Astrocyte of the cerebellum (primary cell): ENCODE measurements around the gene RPLP1.

Source experiments
- DNase-seq: peaks from one replicate; pipeline ENCODE4 v3.0.0-alpha.2; 2011; ENCODE audit warnings: low read depth
- H3K4me3 ChIP-seq: 2 replicates; pipeline ENCODE4 v1.5.1; 2011; ENCODE audit warnings: mild to moderate bottlenecking, low read depth, low read length, moderate library complexity
- CTCF ChIP-seq: IDR thresholded peaks from 2 replicates; pipeline ENCODE4 v1.5.1; 2012; ENCODE audit warnings: low read length, low read depth, moderate library complexity, mild to moderate bottlenecking; ENCODE audit errors: missing control alignments
- in situ Hi-C: cut with HindIII; loops from 2 replicates; pipeline ENCODE4 v1.10.0; 2017; ENCODE audit warnings: low sequenced_read_pairs

RPLP1 gene

GRCh38 chr15:69479971-69480370, 27.4 kb downstream of the RPLP1 start:
- H3K4me3 ChIP-seq: no peak overlapping the region
- in situ Hi-C loops: no loop called here
- TF ChIP-seq CTCF: no peak
- no peak for DNase-seq

- DNase-seq: no peak
Observed at GRCh38 chr15:69480932-69481331, 28.3 kb downstream of the RPLP1 start.

GRCh38 chr15:69482686-69483256, 30.2 kb downstream of the RPLP1 start:
- TF ChIP-seq CTCF: no peak
- in situ Hi-C loops: no loop called here
- no peak overlapping the region for H3K4me3 ChIP-seq
- DNase-seq: no peak

More at GRCh38 chr15:69480932-69481331, 28.3 kb downstream of the RPLP1 start:
- no peak for TF ChIP-seq CTCF
- in situ Hi-C loops: no loop called here
- no peak overlapping the region for H3K4me3 ChIP-seq

- no peak overlapping the region for H3K4me3 ChIP-seq
- in situ Hi-C loops: no loop called here
- no peak for TF ChIP-seq CTCF
- no peak for DNase-seq
Observed at GRCh38 chr15:69484837-69485236, 32.2 kb downstream of the RPLP1 start.

DNA sequence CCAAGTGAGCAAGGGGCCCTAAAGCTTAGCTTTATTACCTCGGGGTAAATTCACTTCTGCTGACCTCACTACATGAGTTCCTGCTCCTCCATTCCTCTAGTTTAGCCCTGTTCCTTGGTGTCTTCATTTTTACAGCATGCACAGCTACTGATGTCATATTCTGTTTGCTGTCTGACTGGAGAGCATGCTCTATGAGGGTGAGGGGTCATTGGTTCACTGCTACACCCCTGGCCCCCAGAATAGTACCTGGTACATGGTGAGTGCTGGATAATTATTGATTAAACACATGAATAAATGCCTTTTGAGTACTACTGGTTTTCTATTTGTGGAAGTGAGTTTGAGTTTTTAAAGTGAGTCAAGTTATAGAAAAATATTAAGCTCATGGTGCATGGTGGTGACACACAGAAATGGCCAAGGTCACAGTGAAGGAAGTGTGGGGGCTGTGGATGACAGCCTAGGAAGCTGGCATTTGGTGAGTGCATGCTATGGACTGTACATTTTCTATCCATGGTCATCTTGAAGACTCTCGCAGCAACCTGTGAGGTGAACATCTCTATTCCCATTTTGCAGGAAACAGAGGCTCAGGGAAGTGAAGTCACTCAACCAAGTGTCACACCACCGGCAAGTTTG, 34.0 kb downstream of the RPLP1 start:
- H3K4me3 ChIP-seq: no peak overlapping the region
- DNase-seq: no peak
- no peak for TF ChIP-seq CTCF
- in situ Hi-C loops: no loop called here

GRCh38 chr15:69489073-69489571, 36.5 kb downstream of the RPLP1 start:
- in situ Hi-C loops: no loop called here
- DNase-seq: no peak
- no peak overlapping the region for H3K4me3 ChIP-seq
- no peak for TF ChIP-seq CTCF
